Measurements from ENCODE around the gene RPL29.

DNA sequence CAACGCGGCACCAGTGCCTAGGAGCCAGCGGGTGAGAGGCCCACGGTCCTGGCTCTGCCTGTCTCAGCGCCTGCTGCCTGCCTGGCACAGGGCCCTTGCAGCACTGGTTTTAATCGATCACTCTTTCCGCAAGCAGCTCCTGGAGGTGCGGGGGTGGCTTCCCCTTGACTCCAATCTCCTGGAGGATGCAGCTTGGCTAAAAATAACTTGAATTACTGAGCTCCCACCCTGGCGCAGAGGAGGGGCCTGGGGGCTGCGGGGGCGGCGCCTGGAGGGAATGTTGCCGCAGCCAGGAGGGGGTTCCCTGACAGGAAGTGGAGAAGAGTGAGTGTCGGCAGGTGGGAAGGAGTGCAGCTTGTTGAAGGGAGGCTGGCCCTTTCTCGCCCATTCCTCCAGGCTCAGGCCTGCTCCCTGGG is 9.9 kb upstream of the RPL29 start:
- TF ChIP-seq, protein P1, sequence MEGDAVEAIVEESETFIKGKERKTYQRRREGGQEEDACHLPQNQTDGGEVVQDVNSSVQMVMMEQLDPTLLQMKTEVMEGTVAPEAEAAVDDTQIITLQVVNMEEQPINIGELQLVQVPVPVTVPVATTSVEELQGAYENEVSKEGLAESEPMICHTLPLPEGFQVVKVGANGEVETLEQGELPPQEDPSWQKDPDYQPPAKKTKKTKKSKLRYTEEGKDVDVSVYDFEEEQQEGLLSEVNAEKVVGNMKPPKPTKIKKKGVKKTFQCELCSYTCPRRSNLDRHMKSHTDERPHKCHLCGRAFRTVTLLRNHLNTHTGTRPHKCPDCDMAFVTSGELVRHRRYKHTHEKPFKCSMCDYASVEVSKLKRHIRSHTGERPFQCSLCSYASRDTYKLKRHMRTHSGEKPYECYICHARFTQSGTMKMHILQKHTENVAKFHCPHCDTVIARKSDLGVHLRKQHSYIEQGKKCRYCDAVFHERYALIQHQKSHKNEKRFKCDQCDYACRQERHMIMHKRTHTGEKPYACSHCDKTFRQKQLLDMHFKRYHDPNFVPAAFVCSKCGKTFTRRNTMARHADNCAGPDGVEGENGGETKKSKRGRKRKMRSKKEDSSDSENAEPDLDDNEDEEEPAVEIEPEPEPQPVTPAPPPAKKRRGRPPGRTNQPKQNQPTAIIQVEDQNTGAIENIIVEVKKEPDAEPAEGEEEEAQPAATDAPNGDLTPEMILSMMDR (IDR thresholded peaks at IDR 0.05; ENCODE audit: low read length), result no peak
- no peak for TF ChIP-seq EZH2 (IDR thresholded peaks at IDR 0.05; ENCODE audit: borderline replicate concordance, low read length)
